CMK (cell line): Measurements from ENCODE around the gene ECSIT.
"Not testable (repeated sequence)": the region's sequence is repeated elsewhere in the genome, so short reads cannot be mapped to it uniquely, and the experiment has no call there.

ENCODE experiments used
- DNase-seq: peaks from one replicate; pipeline ENCODE4 v3.0.0-alpha.2; 2010; ENCODE audit warnings: low read depth

ECSIT gene, protein sequence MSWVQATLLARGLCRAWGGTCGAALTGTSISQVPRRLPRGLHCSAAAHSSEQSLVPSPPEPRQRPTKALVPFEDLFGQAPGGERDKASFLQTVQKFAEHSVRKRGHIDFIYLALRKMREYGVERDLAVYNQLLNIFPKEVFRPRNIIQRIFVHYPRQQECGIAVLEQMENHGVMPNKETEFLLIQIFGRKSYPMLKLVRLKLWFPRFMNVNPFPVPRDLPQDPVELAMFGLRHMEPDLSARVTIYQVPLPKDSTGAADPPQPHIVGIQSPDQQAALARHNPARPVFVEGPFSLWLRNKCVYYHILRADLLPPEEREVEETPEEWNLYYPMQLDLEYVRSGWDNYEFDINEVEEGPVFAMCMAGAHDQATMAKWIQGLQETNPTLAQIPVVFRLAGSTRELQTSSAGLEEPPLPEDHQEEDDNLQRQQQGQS

DNA sequence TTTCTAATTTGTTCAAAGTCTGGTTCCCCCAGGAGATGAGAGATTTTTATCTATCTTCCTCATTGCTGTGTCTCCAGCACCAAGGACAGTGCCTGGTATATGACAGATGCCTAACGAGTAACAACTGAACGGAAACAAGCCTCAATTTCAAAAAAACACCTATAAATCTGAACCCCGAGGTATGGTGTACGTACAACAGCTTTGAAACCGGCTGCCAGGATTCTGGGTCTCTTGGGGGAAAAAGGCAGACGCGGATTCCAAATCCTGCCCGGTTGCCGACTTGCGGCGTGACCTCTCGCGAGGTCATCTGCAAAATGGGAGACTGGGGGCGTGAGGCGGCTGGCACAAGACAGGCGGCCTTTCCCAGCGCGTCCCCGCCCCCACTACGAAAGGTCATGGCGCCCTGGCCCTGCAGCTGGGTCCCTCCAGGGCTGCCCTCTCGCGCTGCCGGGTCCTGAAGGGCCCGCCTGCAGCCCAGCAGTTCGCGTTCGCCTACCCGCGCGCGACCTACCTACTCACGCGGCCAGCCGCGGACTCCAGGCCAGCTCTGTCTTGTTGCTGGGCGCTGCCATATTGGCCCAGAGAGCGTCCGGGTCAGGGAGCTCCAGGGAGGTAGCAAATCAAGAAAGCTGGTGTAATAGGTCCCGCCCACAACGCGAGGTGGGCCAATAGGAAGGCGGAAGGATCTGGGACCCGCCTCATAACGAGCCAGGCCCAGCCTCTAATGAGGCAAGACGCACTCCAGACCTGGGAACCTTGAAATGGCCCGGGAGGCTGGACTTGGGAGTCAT is at the start of gene ECSIT:
TSS of gene ECSIT (minus strand) at position 584 of the 791 bp plus-strand sequence. CDS start 9,964 bp downstream, outside the sequence.
- DNase-seq: peak; percentile 95

DNA sequence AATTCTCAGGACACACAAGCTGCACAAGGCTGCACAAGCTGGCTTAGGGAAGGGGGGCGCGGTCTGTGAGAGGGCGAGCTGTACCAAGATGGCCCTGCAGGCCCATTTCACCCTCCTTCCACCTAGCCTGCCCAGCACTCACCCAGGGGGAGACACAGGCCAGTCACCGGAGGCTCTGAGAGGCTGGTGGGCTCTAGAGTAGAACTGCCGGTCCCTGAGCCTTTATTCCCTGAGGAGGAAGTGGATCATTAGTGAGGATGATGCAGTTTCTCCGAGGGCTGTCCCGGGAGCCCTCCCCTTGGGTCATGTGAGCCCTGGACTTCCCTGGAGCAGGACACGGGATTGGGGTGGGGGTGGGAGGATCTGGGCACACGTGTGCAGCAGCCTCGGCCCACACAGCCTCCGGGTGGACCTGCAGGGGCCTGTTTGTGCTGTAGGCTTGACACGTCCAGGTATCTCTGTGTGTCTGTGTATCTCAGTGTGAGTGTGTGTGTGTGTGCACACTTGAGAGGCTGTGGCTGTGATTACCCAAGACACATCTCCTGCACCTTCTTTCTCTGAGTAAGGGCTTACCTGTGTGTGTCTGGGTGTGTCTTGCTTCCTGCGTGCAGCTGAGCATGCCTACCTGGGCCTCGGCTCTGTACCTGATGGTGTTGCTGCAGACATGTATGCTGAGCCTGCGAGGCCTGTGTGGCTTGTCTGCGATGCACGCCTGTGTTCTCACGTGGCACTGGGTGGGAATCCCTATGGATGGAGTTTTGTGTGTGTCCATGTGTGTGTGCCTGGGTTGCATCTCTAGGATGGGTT is 48.7 kb upstream of the ECSIT start, which contains the start of gene ACP5:
TSS of gene ACP5 (minus strand) at position 195 of the 807 bp plus-strand sequence. CDS start 328 bp downstream, outside the sequence.
- no peak for DNase-seq

DNA sequence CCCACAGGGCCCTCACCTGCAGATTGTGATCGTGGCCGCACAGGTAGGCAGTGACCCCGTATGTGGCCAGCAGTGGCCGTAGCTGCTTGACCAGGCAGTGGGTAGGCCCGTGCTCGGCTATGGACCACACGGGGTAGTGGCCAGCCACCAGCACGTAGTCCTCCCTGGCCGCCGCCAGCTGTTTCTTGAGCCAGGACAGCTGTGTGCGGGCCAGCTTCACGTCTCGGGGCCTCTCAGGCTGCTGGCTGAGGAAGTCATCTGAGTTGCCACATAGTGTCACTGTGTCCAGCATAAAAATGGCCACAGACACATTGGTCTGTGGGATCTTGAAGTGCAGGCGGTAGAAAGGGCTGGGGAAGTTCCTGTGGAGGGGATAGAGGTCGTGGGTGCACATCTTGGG is 47.3 kb upstream of the ECSIT start:
- no peak for DNase-seq

GRCh38 chr19:11574689-11575088 is 45.8 kb upstream of the ECSIT start:
- DNase-seq: no peak

DNA sequence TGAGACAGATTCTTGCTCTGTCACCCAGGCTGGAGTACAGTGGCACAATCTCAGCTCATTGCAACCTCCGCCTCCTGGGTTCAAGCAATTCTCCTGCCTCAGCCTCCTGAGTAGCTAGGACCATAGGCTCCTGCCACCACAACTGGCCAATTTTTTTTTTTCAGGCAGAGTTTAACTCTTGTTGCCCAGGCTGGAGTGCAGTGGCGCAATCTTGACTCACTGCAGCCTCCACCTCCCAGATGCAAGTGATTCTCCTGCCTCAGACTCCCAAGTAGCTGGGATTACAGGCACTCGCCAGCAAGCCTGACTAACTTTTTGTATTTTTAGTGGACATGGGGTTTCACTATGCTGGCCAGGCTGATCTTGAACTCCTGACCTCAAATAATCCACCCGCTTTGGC is 44.8 kb upstream of the ECSIT start:
- not testable (repeated sequence) for DNase-seq

- DNase-seq: not testable (repeated sequence)
Observed at GRCh38 chr19:11573354-11573753, 44.4 kb upstream of the ECSIT start.

GRCh38 chr19:11570039-11570462 is 41.1 kb upstream of the ECSIT start:
- no peak for DNase-seq

GRCh38 chr19:11566164-11566563 is 37.2 kb upstream of the ECSIT start:
- DNase-seq: no peak

DNA sequence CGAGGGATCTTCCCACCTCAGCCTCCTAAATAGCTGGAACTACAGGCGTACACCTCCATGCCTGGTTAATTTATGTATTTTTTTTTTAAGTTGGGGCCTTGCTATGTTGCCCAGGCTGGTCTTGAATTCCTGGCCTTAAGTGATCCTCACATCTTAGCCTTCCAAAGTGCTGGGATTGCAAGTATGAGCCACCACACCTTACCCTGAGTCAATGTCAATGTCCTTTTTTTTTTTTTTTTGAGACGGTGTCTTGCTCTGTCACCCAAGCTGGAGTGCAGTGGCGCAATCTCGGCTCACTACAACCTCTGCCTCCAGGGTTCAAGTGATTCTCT is 36.7 kb upstream of the ECSIT start:
- DNase-seq: not testable (repeated sequence)

DNA sequence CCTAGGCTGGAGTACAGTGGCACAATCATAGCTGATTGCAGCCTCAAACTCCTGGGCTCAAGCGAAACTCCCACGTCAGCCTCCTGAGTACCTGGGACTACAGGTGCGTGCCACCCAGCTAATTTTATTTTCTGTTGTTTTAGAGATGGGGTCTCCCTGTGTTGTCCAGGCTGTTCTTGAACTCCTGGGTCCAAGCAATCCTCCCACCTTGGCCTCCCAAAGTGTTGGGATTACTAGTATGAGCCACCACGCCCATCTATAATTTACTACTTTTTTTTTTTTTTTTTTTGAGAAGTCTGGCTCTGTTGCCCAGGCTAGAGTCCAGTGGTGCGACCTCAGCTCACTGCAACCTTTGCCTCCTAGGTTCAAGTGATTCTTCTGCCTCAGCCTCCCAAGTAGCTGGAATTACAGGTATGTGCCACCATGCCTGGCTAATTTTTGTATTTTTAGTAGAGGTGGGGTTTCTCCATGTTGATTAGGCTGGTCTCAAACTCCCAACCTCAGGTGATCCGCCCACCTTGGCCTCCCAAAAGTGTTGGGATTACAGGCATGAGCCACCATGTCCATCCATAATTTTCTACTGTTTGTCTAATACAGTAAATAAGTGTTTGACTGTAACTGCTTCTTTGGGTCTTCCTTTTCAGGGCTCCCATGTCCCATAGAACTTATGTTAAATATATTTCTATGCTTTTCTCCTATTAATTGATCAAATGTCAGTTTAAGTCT is 35.3 kb upstream of the ECSIT start:
- not testable (repeated sequence) for DNase-seq

DNA sequence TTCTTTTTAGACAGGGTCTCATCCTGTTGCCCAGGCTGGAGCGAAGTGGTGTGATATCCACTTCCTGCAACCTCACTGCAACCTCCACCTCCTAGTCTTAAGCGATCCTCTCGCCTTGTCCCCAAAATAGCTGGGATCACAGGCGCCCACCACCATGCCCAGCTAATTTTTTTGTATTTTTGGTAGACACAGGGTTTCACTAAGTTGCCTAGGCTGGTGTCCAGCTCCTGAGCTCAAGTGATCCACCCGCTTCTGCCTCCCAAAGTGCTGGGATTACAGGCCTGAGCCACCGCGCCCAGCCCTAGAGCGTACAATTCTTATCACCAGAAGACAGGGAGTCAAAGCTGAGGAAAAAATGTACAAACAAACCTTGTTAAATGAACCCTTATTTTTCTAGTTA is 34.6 kb upstream of the ECSIT start:
- no peak for DNase-seq

DNA sequence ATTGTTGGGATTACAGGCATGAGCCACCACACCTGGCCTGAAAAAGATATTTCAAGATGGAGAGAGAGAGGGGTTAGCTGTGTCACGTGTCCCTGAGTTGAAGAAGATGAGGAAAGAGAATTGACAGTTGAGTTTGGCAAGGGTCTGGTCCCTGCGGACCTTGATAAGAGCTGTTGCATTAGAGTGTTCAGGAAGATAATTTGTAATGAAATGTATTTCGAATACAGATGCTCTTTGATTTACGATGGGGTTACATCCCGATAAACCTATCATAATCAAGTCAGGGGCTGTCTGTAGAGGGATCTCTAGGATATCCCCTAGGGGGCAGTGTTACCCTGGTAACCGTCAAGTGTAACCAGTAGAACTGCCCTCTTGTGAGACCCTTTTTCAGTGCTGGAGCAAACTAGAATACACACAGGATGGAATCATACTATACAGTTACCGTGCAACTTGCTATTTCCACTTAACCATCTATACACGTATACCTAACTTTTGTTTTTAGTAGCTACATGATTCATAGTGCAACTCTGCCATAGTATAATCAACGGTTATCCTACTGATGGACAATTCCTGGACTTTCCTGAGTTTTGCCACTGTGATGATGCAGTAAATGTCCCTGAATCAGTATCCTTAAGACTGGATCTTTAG is 31.6 kb upstream of the ECSIT start:
- DNase-seq: peak; percentile 77

- DNase-seq: peak; percentile 97
Observed at GRCh38 chr19:11558881-11559828, 30.2 kb upstream of the ECSIT start, which contains the start of gene ELOF1. Gene ELOF1 (minus strand): TSS chr19:11559230. CDS start chr19:11554347, 4,883 bp downstream.

- no peak for DNase-seq
Observed at GRCh38 chr19:11556634-11557420, 27.9 kb upstream of the ECSIT start.

- no peak for DNase-seq
Observed at GRCh38 chr19:11555246-11555645, 26.3 kb upstream of the ECSIT start.

DNA sequence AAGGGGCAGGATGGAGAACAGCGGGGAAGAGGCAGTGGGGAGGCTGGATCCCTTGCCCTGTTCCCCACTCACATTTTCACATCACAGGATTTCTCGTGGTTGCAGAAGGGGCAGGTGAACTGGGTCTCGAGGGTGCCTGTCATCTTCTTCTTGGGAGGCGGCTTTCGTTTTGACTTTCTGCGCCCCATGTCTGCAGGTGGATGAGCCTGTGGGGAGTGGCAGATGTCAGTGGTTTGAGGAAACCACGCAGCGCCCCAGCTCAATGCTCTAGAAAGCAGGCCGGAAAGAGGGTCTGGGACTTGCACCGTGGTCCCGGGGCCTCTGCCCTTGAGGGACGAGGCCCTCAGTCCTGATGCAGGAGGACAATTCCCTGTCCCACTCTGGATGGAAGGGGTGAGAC is 25.2 kb upstream of the ECSIT start:
- DNase-seq: no peak

DNA sequence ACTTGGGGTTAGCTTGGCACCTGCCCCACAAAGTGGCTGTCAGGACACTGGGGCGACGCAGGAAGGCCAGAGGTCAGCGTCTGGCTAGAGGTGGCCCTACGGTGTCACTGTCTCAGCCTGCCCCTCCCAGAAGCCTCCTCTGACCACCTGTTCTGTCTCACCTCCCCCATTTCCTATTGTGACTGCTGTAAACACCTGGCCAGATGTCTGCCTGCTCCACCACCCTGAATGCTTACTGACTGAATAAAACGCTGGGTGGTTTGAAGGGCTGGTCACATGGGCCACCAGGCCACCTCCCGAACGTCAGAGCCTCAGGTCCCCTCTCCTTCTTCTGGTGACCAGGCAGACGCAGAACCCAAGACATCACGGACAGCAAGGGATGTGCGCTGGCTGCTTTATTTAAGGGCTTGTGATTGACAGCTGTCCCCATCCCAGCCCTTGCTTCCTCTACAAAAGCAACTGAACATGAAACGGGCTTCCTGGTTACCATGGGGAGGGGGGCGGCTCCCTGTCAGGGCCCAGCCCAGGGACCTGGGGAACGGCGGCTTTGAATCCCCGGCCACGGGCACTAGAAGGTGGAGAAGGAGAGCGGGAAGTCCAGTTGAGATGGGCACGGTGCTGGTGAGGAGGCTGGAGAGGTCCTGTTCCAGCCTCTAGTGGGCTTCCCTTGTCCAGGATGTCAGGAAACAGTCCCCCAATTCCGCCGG is 23.9 kb upstream of the ECSIT start:
- no peak for DNase-seq

GRCh38 chr19:11551603-11552235 is 22.8 kb upstream of the ECSIT start:
- no peak for DNase-seq
